Panc1 (cell line): ENCODE results near the gene UNC13C. TPM values are rescaled to one million over a fixed set of nuclear protein-coding genes. Genes with fewer than 3 reads are reported as not detected.

Experiments used
- ATAC-seq: fragments of 200-7000 bp; cut with Tn5 transposase; 2 replicates; pipeline ENCODE4 v1.9.1; 2020; ENCODE audit warnings: mild to moderate bottlenecking, moderate library complexity
- BruUV-seq: library from RNA; stranded (reverse); fragments of 400-500 nt; replicated peaks from 2 replicates; lab custom pipeline; 2021; lab: Mats Ljungman, UMichigan
- CTCF ChIA-PET: fragments of 300-600 bp; sonication (Branson Sonifier 250); formaldehyde crosslinking; loops from one replicate; lab custom pipeline; 2022; ENCODE audit warnings: antibody characterized with exemption; lab: Charles Lee
- POLR2A ChIA-PET: fragments of 300-600 bp; sonication (Branson Sonifier 250); formaldehyde crosslinking; loops from one replicate; lab custom pipeline; 2022; ENCODE audit warnings: antibody characterized with exemption; lab: Charles Lee
- DNase-seq: peaks from one replicate; pipeline ENCODE4 v3.0.0-alpha.2; 2010; ENCODE audit warnings: low read depth, low spot score
- H3K27ac ChIP-seq: 2 replicates; pipeline ENCODE4 v1.5.1; 2011; ENCODE audit warnings: mild to moderate bottlenecking, low read length, inconsistent platforms
- H3K27me3 ChIP-seq: fragments of 200-500 bp; sonication (Bioruptor generic); 2 replicates; pipeline ENCODE4 v1.6.0; 2014; ENCODE audit warnings: low read length, inconsistent platforms; ENCODE audit not compliant: control insufficient read depth, insufficient read depth
- H3K36me3 ChIP-seq: fragments of 200-500 bp; sonication (Bioruptor generic); 2 replicates; pipeline ENCODE4 v1.5.1; 2014; ENCODE audit warnings: inconsistent platforms, mild to moderate bottlenecking, low read length, moderate library complexity; ENCODE audit not compliant: control insufficient read depth, insufficient read depth
- H3K4me1 ChIP-seq: 2 replicates; pipeline ENCODE4 v1.5.1; 2011; ENCODE audit warnings: inconsistent platforms, mild to moderate bottlenecking, low read length, moderate library complexity; ENCODE audit not compliant: control insufficient read depth, insufficient read depth
- H3K4me3 ChIP-seq, 2 experiments: 2 replicates each; pipeline ENCODE4 v1.5.1; 2011 to 2012; ENCODE audit warnings: low read depth in 2 of 2, low read length in 2 of 2, mild to moderate bottlenecking in 2 of 2, inconsistent platforms in 1 of 2, moderate library complexity in 1 of 2
- H3K9me3 ChIP-seq: fragments of 200-500 bp; sonication (Bioruptor generic); 2 replicates; pipeline ENCODE4 v1.5.1; 2014; ENCODE audit warnings: low read depth, mild to moderate bottlenecking, inconsistent platforms, low read length, moderate library complexity; ENCODE audit not compliant: control insufficient read depth, insufficient read depth
- POLR2AphosphoS5 ChIP-seq: IDR thresholded peaks from 2 replicates; pipeline ENCODE4 v1.6.1; 2012; ENCODE audit warnings: mild to moderate bottlenecking, low read depth, low read length, moderate library complexity
- REST ChIP-seq, 2 experiments: IDR thresholded peaks; 2 replicates each; pipeline ENCODE4 v1.6.1; 2011 to 2012; ENCODE audit warnings: low read depth in 2 of 2, control low read depth in 1 of 2, low read length in 1 of 2, mild to moderate bottlenecking in 1 of 2, moderate library complexity in 1 of 2; ENCODE audit not compliant: insufficient read depth in 1 of 2
- SIN3A ChIP-seq: IDR thresholded peaks from 2 replicates; pipeline ENCODE4 v1.6.1; 2012; ENCODE audit warnings: low read depth, mild to moderate bottlenecking, low read length, moderate library complexity, borderline replicate concordance; ENCODE audit not compliant: insufficient read depth
- TCF7L2 ChIP-seq: IDR thresholded peaks from 2 replicates; pipeline ENCODE4 v1.6.1; 2011; ENCODE audit warnings: mild to moderate bottlenecking, low read depth, low read length, inconsistent platforms
- in situ Hi-C: cut with HindIII; loops from 2 replicates; pipeline ENCODE4 v1.10.0; 2016; ENCODE audit warnings: low sequenced_read_pairs, low pct_unique_long_range_greater_than_20kb
- intact Hi-C: fragments of 100-400 bp; cut with micrococcal nuclease; formaldehyde crosslinking; loops from one replicate; pipeline ENCODE4 v1.10.0; 2022; ENCODE audit not compliant: unreplicated experiment
- total RNA-seq: library from RNA; stranded (reverse); gene quantifications from one replicate; pipeline ENCODE4 v1.2.1, GENCODE V29; 2021; ENCODE audit not compliant: unreplicated experiment
- TF ChIP-seq, protein P1 (sequence below): fragments of 450-650 bp; IDR thresholded peaks from 2 replicates; pipeline ENCODE4 v1.5.1; 2017; ENCODE audit warnings: mild to moderate bottlenecking

UNC13C gene
- total RNA-seq, 1 experiment from 2014 or later, result not detected

DNA sequence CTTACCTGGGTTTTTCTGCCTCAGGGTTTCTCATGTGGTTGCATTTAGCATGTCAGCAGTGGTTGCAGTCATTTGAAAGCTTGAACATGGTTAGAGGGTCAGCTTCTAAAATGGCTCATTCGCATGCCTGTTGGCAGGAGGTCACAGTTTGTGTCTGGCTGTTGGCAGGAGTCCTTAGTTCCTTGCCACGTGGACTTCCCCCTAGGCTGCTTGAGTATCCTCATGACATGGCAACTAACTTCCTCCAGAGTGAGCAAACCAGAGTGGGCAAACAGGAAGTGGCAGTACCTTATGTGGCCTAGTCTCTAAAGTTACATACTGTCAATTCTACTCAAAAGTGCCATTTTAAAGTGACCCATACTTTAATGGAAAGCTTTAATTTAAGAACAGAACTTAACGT lies 3.4 kb upstream of the UNC13C start:
- in situ Hi-C loops, result no loop called here
- no peak for ATAC-seq
- Histone ChIP-seq H3K36me3 (no peaks in the 10 kb centered on the region), H3K9me3 (no peaks in the 10 kb centered on the region), H3K27ac (no peak overlapping the region), H3K4me1 (peaks cover 4% of the 10 kb centered on the region), H3K4me3 (no peak overlapping the region), H3K27me3 (peaks cover 15% of the 10 kb centered on the region)
- TF ChIP-seq SIN3A (no peak), TCF7L2 (no peak), REST (IDR thresholded peaks at IDR 0.05; ENCODE audit: insufficient read depth in 1 of 2, low read depth in 2 of 2, low read length in 1 of 2) (no peak), POLR2AphosphoS5 (no peak)
- TF ChIP-seq, protein P1, sequence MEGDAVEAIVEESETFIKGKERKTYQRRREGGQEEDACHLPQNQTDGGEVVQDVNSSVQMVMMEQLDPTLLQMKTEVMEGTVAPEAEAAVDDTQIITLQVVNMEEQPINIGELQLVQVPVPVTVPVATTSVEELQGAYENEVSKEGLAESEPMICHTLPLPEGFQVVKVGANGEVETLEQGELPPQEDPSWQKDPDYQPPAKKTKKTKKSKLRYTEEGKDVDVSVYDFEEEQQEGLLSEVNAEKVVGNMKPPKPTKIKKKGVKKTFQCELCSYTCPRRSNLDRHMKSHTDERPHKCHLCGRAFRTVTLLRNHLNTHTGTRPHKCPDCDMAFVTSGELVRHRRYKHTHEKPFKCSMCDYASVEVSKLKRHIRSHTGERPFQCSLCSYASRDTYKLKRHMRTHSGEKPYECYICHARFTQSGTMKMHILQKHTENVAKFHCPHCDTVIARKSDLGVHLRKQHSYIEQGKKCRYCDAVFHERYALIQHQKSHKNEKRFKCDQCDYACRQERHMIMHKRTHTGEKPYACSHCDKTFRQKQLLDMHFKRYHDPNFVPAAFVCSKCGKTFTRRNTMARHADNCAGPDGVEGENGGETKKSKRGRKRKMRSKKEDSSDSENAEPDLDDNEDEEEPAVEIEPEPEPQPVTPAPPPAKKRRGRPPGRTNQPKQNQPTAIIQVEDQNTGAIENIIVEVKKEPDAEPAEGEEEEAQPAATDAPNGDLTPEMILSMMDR, result no peak
- CTCF ChIA-PET, result no interaction called here
- intact Hi-C loops, result no loop called here
- no TSS peak for BruUV-seq
- no peak for DNase-seq
- POLR2A ChIA-PET, result no interaction called here

GRCh38 chr15:53976844-53977392 lies 1.3 kb upstream of the UNC13C start:
- ChIA-PET POLR2A (no interaction called here), CTCF (no interaction called here)
- Histone ChIP-seq H3K4me1 (peaks cover 4% of the 10 kb centered on the region), H3K9me3 (no peaks in the 10 kb centered on the region), H3K4me3 (no peak overlapping the region), H3K27ac (no peak overlapping the region), H3K36me3 (no peaks in the 10 kb centered on the region), H3K27me3 (peaks cover 20% of the 10 kb centered on the region)
- no TSS peak for BruUV-seq
- intact Hi-C loops, result no loop called here
- in situ Hi-C loops, result no loop called here
- ATAC-seq, result peak; percentile 80
- no peak for DNase-seq
- TF ChIP-seq, protein P1, result peak; percentile 54
- TF ChIP-seq SIN3A, result no peak
